SHP77 treated with DMSO at 0.1 percent for 48 hours (cell line): ENCODE measurements around the gene LCN12.
A peak's percentile ranks its signal among the peaks of the same experiment; 100 is the strongest.

ENCODE experiments used
- DNase-seq: peaks from one replicate; lab custom pipeline; 2025; lab: John Stamatoyannopoulos, UW

Gene LCN12

DNA sequence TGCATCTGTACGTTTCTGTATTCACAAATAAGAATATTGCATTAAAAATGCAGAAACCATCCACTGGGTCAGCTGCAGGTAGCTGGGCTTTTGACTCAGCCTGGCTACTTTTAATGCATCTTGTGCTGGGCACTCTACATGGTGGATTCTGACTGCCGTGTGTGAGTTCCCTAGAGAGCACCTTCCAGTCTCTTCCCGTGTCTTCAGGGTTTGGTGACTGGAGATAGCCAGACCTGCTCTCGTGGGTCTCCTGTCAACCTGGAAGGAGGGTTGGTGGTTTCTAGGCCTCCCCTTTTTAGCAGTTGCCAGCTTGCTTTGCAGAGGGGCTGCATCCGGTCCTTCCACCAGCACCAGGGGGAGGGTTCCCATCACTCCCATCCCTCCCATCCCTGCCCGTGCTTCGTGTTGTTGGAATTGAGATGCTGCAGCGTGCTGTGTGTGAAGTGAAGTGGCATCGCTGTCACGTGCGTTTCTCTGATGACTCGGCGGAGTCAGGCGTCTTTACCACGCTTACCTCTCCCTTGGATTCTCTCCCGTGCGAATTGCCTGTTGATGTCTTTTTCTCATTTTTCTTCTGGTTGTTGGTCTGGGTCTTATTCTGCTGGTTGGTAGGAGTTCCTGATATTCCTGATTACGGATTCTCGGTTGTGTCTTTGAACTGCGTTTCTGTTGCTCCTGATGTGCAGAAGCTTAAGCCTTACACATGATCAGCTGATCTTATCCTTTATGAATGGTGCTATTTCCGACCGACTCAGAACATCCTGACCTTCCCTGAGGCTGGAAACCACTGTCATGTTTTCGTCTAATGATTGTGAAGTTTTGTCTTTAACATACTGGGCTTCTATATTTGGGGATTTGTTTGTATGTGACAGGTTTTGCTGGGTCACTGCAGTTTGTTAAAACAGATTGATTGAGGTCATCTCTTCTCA is 24.5 kb upstream of the LCN12 start:
- no peak for DNase-seq

DNA sequence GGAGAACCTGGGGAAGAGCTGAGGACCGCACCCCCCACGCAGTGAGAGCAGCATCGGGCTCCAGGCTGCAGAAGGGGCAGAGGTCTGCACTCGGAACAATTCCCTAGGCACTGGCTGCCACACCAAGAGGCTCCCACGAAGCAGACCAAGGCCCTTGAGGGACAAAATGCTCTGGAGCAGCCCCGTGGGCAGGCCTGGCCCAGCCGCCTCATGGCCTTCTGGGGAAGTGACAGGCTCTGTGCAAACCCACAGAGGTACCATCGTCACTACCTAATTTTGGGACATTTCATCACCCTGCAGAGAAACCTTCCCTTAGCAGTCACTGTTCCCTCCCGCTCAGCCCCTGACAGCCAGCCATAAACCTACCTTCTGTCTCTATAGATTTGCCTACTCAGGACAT is 23.5 kb upstream of the LCN12 start:
- DNase-seq: no peak

DNA sequence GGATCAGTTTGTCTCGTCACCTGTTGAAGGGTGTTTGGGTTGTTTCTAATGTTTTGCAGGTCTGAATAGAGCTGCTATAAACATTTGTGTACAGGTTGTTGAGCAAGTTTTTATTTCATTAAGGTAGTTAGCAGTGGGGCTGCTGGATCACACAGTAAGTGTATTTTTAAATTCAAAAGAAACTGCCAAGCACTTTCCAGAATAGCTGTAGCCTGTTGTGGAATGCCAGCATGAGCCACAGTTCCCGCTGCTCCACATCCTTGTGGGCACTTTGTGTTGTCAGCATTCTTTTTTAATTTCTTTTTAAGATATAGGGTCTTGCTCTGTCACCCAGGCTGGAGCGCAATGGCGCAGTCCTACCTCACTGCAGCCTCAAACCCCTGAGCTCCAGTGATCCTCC is 22.1 kb upstream of the LCN12 start:
- no peak for DNase-seq

DNA sequence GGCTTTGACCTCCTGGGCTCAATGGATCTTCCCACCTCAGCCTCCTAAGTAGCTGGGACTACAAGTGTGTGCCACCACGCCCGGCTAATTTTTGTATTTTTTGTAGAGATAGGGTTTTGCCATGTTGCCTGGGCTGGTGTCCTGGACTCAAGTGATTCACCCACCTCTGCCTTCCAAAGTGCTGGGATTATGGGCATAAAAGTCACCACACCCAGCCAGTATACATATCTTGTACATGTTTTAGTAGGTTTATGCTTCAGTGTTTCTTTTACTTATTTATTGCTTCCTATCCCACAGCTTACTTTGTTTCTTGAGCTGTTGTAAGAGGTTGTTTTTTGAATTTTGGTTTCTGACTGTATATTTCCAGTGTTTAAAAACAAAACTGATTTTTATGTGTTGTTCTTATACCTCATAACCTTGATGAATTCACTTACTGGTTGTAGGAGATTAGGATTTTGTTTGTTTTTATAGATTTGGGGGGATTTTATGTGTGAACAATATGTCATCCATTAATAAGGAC is 20.4 kb upstream of the LCN12 start:
- no peak for DNase-seq

DNA sequence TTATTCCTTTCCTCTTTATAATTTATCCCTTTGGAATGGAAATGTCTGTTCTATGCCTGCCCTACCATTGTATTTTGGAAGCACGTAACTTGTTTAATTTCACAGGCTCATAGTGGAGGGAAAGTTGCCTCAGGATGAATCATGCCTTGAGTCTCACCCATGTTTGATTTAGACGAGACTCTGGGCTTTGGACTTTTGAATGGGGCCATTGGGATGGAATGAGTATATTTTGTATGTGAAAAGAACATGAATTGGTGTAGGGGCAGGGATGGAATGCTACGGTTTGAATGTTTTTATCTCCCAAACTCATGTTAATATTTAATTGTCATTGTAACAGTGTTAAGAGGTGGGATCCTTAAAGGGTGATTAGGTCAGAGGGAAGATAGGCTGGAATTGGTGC is 17.8 kb upstream of the LCN12 start:
- no peak for DNase-seq

DNA sequence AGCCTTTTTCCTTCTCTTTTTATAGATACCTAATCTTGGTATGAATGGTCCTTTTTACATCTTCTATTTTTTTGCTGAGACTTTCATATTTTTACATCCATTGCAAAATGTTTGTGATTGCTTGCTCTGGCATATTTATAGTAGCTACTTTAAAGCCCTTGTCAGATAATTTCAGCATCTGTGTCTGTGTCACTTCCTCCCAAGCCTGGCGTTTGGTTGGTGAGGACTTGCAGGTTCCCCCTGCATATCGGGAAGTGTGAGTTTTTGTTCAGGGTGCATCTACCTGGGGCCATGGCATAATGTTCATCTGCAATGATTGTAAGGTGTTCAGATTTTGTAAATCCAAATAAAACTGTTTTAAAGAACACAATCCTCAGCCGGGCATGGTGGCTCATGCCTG is 16.4 kb upstream of the LCN12 start:
- DNase-seq: no peak

DNA sequence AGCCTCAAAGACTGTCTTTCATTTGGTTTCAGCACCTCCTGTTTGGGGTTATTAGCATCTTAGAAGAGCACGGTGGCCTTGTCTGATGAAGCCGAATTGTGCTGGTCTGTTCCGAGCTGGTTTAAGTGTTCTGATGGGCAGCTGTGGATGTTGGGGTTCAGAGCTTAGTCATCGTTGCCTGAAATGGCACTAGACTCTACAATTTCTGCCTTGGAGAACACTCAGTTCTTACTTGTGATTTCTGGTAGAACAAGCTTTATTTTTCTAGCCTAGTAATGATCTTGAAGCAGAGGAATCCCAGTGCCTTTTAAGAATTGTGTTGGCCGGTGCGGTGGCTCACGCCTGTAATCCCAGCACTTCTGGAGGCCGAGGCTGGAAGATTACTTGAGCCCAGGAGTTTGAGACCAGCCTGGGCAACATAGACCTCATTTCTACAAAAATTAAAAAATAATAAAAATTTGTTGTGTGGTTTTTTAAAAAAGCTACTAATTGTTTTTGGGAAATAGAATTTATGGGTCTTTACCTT is 15.4 kb upstream of the LCN12 start:
- DNase-seq: no peak

DNA sequence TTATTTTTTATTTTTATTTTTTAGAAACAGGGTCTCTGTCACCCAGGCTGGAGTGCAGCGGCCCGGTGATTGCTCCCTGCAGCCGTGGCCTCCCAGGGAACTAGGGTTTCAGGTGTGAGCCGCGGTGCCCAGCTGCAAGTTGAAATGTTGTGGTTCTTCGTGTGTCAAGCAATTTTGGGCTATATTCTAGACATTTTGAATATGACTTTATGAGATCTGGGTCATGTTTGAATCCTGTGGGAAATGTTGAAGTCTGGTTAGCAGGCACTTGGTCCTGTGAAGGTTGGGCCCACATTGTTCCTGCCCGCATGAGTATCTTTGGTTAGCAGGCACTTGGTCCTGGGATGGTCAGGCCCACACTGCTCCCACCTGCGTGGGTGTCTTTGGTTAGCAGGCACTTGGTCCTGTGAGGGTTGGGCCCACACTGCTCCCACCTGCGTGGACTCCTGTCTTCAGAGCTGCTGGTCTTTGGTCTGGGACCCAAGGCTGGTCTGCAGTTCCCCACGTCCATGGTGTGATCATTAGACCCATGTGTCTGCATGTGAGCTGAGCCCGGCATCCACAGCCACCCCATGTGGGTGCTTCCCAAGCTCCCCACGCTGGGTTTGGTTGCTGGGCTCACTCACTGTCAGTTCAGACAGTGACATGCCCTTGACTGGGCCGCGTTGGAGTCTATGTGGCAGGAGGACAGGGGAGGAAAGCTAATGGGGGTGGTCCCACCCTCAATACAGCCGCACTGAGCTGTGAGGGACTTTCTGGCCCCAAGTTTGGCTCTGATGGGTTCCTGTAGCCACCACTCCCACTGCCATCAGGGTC is 14.7 kb upstream of the LCN12 start:
- DNase-seq: no peak

DNA sequence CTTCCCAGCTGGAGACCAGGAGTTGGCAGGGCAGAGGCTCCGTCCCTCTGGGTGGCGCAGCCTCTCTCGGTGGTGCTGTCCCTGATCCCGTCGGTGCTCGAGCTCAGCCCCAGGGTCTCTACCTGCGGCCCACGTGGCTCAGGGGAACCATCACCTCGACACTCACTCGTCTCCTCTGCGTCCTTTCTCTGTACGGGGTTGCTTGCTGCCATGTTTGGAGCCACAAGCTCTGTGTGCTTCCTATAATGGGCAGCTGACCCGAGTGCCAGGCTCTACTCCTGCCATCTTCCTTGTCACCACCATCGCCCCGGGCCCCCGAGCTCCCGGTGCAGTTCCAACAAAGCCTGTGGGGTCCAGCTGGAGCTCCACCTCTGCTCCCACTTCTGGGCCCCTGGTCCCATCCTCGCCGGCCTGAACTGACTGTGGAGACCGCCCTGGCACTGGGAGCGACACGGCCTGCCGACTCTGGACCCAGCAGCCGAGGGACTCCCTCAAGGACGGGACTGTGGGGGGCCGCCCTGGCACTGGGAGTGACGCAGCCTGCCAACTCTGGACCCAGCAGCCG is 12.6 kb upstream of the LCN12 start:
- DNase-seq: no peak

DNA sequence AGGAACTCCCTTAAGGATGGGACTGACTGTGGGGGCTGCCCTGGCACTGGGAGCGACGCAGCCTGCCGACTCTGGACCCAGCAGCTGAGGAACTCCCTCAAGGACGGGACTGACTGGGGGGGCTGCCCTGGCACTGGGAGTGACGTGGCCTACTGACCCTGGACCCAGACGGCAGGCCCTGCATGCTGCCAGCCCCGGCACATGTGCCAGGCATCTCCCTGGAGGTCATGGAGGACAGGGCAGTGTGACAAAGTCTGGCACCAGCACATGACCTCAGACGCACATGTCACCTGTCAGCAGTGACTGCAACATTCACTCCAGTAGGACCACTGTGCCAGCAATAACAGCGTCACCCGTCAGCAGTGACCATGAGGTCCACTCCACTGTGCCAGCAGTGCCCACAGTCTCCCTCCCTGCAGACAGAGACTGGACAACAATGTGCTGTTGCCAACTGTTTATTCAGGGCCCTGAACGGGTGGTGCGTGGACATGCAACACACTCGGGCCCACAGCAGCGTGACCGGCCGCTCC is 12.0 kb upstream of the LCN12 start:
- no peak for DNase-seq

DNA sequence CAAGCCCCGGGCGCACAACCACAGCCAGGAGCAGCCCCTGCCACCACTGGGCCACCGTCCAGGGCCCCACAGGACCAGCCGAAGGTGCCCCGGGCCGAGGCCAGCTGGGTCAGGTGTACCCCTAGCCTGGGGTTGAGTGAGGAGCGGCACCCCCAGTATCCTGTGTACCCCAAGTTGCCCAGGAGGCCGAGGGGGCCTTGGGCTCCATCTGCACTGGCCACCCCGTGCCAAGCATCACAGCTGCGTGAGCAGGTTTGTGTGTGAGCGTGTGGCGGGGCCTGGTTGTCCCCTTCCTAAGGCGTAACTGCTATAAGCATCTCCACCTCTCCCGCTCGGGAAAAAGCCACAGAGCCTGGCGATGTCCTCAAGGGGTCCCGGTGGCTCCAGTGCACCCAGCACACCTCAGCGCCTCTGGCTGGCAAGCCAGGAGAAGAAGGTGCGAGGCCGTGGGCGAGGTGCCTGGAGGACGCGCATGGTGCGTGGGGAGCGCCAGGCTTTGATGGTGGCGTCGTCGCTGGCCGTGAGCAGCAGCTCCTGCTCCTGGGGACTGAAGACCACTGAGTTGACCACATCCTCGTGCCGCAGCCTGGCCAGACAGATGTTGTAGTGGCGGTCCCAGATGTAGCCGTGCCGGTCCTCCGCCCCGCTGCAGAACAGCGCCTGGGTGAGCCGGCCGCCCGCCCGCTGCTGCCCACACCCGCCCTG is 11.4 kb upstream of the LCN12 start:
- DNase-seq: no peak

DNA sequence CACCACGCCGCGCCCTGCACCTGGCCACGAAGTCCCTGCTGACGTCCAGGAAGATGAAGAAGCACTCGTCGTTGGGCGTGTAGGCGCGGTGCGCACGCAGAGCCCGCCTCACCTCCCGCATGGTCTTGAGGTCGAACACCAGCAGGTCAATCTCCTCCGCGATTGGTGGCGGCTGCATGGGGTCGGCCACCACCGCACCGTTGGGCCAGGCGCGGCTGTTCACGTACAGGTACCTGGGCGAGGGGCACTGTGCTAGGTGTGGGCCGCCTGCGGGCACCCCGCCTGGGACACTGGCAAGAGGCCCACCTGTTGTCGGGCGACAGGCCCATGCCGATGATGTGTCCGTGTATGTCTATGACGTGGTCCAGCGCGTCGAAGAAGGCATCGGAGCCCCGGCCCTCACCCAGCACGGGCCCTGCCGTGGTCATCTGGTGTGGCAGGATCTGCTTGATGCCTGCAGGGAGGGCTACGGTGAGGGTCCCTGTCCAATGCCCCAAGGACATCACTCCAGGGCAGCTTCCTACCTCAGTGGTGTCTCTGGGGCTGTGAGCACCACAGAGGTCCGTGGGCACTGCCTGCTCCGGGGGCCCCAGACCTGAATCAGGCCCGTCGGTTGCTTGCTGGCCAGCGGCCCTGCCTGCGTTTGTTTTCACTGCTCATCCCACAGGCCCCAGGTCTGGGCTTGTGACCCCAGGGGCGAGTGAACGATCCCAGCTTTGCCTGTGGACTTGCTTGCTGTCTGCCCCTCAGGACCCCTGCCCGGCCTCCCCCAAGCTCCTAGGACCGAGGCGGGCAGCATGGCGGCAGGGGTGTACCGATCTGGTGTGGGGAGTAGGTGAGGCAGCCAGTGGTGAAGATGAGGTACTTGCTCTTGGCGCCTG is 10.6 kb upstream of the LCN12 start:
- no peak for DNase-seq

DNA sequence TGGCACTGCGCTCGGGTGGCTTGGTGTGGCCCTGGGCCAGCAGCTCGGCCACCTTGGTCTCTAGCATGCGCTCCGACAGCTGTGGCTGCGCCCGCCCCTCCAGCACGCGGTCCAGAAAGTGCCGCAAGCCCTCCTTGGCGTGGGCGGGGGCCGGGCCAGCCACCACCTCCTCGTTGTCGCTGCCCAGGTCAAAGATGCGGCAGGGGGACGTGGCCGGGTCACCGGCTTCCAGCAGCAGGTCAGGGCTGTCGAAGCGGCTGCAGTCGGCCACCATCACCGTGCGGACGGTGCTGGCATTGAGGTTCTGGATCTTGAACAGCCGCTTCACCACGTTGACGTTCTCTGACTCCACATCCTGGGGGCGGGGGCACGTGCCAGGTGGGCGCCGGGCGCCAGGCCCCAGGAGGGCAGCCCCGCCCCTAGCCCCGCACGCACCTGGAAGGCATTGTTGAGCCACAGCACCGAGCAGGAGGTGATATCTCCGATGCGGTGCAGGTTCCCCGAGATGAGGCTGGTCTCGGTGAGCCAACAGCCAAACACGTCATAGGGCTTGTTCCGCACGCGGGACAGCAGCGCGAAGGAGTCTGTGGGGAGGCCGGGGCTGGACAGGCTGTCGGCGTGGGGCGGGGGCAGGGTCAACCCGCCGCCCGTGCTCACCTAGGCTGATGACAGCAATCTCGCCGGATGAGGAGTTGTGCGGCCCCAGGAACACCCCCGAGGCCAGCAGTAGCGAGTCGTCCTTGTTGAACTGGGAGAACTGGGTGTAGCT is 9.8 kb upstream of the LCN12 start:
- DNase-seq: no peak

DNA sequence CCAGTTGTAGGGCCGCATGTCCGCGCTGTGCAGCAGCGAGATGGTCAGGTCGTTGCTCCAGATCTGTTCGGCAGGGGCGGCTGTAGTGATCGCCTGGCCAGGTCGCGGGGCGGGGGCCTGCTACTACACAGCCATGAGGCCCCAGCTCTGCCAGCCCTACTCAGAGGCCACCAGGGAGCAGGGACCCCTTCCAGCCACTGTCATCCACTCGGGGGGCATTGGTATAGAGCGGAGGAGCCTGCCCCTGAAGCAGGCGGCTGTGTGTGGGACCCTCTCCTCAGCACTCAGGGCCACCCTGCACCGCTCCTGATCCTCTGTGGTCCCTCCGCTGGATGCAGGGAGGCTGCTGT is 9.2 kb upstream of the LCN12 start:
- DNase-seq: no peak

DNA sequence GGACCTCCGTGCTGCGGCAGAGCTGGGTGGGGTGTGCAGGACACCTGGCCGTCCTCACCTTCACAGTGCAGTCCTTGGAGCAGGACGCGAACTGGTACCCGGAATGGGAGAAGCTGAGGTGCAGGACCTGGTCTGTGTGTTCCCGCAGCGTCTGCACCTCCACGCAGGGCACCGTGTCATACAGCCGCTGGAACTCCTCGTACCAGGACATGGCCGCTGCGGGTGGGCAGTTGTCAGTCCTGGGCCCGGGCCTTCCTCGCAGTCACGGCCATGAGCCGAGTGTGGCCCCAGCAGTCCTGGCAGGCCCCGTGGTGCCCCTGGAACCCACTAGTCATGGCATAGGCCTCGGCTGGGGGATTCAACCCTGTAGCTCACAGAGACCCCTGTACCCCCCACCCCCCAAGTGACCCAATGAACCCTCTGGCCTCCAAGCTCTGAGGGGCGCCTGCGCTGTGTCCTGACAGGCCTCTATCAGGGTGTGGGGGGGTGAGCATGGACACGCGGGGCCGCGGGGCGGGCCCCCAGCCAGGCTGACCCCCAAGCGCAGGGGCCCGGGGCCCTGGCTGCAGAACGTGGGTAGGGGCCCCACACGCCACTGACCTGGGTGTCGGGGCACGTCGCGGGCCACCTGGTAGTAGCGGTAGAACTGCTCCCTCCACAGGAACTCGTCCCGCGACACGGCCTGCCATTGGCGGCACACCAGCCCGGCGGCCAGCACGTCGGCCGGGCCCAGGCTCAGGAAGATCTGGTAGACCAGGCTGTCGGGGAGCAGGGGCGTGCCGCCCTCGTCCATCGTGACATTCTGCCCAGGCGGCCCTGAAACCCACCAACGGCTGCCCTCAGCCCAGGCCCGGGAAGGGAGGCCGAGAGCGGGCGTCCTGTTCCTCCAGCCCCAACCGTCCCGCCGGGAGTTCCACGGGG is 8.5 kb upstream of the LCN12 start:
- DNase-seq: no peak

DNA sequence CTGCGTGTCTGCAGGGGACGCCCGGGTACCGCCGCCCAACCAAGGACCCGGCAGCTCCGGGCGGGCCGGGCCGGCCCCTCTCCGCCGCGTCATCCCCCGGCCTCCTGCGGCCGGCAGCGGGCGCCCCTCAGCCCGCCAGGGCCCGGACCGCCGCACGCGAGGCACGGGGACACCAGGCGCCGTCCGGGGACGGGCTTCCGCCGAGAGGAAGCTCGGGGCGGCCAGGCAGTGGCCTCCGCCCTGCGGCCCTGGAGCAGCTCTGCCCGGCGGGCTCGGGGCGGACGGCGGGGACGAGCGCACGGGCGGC is 7.9 kb upstream of the LCN12 start:
- no peak for DNase-seq

DNA sequence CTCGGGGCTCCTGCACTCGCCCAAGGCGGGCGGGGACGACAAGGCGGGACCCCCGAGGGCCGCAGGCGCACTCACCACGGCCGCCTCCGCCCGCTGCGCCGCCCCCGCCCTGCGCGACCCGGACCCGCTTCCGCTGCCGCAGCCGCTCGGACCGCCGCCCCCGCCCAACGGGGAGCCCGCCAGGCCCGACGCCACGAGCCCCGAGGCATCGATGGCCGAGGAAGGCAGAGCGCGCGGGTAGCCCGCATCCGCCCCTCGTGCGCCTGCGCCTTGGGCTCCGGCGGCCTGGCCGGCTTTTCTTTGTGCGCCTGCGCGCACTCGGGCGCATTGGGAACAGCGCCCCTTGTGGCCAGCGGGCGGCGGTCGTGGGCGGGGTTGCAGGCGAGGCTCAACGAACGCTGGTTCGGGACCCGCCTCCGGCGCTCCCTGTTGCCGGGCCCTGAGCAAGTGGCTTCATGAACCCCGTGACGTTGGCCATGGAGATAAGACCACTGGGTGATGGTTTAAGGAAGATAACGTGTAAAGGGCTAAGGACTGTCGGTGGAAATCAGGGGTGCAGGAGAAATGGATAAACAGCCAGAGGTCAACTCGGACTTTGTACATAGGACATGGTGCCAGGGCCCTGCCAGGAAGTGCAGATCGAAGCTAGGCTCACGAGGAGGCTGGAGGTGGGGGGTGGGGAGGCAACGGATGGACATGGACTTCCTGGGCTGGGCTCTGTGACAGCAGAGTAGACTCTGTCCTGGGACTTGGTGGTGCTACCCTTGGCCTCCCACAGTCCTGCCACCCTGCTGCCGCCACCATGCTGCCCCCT is 7.3 kb upstream of the LCN12 start, which contains the start of the genes C8G and FBXW5:
TSS of gene C8G (plus strand) at position 725 of the 814 bp plus-strand sequence. CDS start at position 803, 78 bp downstream.
TSS of gene FBXW5 (minus strand) at position 220 of the 814 bp plus-strand sequence. CDS start 655 bp downstream, outside the sequence.
- peak; percentile 69 for DNase-seq
